Measurements from ENCODE around the gene CADM3.

The CADM3 gene

DNA sequence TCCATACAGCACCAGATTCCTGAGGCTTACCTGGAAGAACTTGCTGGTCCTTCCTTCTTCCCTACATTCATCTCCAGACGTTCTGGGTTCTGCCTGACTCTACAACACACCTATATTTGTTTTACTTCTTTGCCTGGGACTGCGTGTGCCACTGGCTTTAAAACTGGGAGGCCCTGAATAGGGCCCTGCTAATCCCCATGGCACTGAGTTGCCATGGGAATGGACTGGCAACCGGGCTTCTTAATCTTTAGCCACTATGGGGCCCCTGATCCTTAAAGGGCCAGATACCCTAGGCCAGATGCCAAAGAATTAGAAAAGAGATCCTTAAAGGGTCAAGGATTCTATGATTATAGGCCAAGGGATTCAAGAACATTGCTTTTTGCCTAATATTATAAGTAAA lies 24.4 kb upstream of the CADM3 start:
- no peak for DNase-seq
- H3K4me3 ChIP-seq (ENCODE audit: insufficient read depth, low read depth, low read length, poor library complexity, severe bottlenecking), result no peak overlapping the region

DNA sequence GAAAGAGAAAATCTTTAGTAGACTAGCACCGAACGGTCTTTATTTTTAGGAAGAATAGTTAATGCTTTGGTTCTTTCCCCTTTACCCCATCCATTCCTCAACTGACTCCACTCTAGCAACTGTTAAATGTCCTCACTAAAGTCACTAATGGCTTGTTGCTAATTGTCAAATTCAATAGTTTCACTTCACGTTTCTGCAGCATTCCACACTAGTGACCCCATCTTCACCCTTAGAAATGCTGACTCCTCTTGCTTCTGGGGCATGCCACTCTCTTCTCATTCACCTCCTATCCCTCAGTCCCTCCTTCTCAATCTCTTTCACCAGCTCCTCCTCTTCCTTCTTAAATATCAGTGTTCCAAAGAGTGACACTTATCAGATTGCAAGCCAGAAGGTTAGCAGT lies 19.4 kb upstream of the CADM3 start:
- H3K4me1 ChIP-seq (ENCODE audit: control insufficient read depth, insufficient read depth, low read length, poor library complexity, severe bottlenecking), result no peaks in the 10 kb centered on the region
- H3K27ac ChIP-seq (ENCODE audit: insufficient read depth, low read length, poor library complexity, severe bottlenecking), result no peak overlapping the region
- no peak for DNase-seq
- no peaks in the 10 kb centered on the region for H3K27me3 ChIP-seq (replicated peaks; ENCODE audit: control insufficient read depth, insufficient read depth, low read length, poor library complexity, severe bottlenecking)
- H3K4me3 ChIP-seq (ENCODE audit: insufficient read depth, low read depth, low read length, poor library complexity, severe bottlenecking), result no peak overlapping the region
- H3K36me3 ChIP-seq (ENCODE audit: control insufficient read depth, insufficient read depth, low read length), result no peaks in the 10 kb centered on the region
- H3K9me3 ChIP-seq (ENCODE audit: control insufficient read depth, low read length), result no peaks in the 10 kb centered on the region

More for the DNA sequence above, 24.4 kb upstream of the CADM3 start:
- Histone ChIP-seq H3K27me3 (replicated peaks; ENCODE audit: control insufficient read depth, insufficient read depth, low read length, poor library complexity, severe bottlenecking) (no peaks in the 10 kb centered on the region), H3K4me1 (ENCODE audit: control insufficient read depth, insufficient read depth, low read length, poor library complexity, severe bottlenecking) (no peaks in the 10 kb centered on the region), H3K36me3 (ENCODE audit: control insufficient read depth, insufficient read depth, low read length) (no peaks in the 10 kb centered on the region), H3K27ac (ENCODE audit: insufficient read depth, low read length, poor library complexity, severe bottlenecking) (no peak overlapping the region), H3K9me3 (ENCODE audit: control insufficient read depth, low read length) (no peaks in the 10 kb centered on the region)

DNA sequence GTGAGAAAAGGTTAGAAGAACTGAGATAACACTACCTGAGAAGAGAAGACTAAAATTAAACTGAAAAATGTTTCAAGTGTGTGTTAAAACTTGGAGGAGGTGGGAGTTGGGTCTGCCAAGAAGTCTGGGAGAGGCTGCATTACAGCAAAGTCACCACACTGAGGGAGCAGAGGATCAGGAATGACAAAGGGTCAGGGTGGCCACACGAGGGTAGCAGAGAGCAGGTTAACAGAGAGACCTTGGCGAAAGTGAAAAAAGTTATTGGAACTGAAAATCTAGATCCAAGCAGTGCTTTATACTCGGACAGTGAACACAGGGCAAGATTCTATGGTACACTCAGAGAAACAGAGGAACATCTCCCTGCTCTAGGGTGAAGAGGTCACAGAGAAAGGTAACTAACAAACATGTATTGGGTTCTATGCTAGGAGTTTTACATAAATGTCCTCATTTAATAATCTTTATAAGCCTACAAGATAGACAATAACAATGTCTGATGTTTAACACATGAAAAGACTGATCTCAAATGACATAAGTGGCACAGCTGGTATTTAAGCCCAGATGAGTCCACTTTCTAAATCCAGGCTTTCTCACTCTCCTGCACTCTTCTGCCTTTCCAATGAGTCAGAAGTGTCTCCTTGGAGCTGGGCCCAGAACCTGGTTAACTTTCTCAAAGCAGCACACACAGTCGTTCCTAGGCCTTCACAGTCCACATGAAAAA lies 10.3 kb upstream of the CADM3 start:
- H3K4me3 ChIP-seq (ENCODE audit: insufficient read depth, low read depth, low read length, poor library complexity, severe bottlenecking), result no peak overlapping the region

DNA sequence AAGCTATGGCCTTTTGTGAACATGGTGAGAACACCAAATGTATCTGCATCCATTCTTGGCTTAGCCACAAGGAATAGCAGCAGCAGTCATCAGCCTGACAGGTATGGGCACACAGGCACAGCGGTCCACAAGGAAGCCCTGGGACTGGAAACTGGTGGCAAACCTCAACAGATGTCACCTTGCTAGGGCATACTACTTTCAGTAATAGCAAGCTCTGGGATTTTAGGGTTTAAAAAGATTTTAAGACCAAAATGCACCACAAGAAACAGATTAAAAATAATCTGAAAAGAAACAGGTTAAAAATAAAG lies 9.7 kb upstream of the CADM3 start:
- peaks cover 3% of the 10 kb centered on the region for H3K27me3 ChIP-seq (replicated peaks; ENCODE audit: control insufficient read depth, insufficient read depth, low read length, poor library complexity, severe bottlenecking)
- no peaks in the 10 kb centered on the region for H3K36me3 ChIP-seq (ENCODE audit: control insufficient read depth, insufficient read depth, low read length)
- H3K27ac ChIP-seq (ENCODE audit: insufficient read depth, low read length, poor library complexity, severe bottlenecking), result no peak overlapping the region
- no peak overlapping the region for H3K4me3 ChIP-seq (ENCODE audit: insufficient read depth, low read depth, low read length, poor library complexity, severe bottlenecking)
- no peaks in the 10 kb centered on the region for H3K4me1 ChIP-seq (ENCODE audit: control insufficient read depth, insufficient read depth, low read length, poor library complexity, severe bottlenecking)
- H3K9me3 ChIP-seq (ENCODE audit: control insufficient read depth, low read length), result no peaks in the 10 kb centered on the region
- no peak for DNase-seq

More for the DNA sequence above, 10.3 kb upstream of the CADM3 start:
- peaks cover 3% of the 10 kb centered on the region for H3K27me3 ChIP-seq (replicated peaks; ENCODE audit: control insufficient read depth, insufficient read depth, low read length, poor library complexity, severe bottlenecking)
- no peaks in the 10 kb centered on the region for H3K9me3 ChIP-seq (ENCODE audit: control insufficient read depth, low read length)
- H3K36me3 ChIP-seq (ENCODE audit: control insufficient read depth, insufficient read depth, low read length), result no peaks in the 10 kb centered on the region
- DNase-seq, result peak; percentile 7 to 32 (median 15)
- no peak overlapping the region for H3K27ac ChIP-seq (ENCODE audit: insufficient read depth, low read length, poor library complexity, severe bottlenecking)
- H3K4me1 ChIP-seq (ENCODE audit: control insufficient read depth, insufficient read depth, low read length, poor library complexity, severe bottlenecking), result no peaks in the 10 kb centered on the region

DNA sequence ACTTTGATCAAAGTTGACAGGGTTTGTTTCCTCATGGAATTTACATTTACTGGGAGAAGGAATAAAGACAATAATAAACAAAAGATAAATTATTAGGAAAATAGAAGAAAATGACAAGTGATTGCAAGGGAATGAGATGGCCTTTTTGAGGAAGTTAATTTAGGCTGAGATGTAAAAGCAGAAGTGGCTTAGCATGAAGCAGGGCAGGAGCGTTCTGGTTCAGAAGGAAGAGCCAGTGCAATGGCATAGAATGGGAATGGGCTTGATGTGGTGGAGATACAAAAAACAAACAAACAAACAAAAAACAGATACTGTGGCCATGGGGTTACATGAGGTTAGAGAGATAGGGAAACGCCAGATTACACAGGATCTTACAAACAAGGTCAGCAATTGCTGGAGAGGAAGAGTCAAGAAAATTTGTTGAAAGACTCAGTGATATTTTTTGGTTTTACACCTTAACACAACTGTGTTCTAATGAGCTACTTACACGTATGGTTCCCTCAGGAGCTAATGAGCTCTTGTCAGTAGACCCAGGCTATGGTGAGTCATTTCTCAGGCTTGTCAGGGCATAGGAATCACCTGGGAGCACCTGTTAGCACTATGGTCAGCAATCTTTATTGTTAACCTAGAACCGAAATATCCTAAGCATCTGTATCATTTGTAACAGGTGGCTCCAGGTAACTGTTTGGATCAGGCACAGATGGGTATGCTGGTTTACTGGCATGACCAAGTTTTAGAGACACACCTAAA lies 8.7 kb upstream of the CADM3 start:
- Histone ChIP-seq H3K36me3 (ENCODE audit: control insufficient read depth, insufficient read depth, low read length) (no peaks in the 10 kb centered on the region), H3K27me3 (replicated peaks; ENCODE audit: control insufficient read depth, insufficient read depth, low read length, poor library complexity, severe bottlenecking) (peaks cover 3% of the 10 kb centered on the region), H3K4me1 (ENCODE audit: control insufficient read depth, insufficient read depth, low read length, poor library complexity, severe bottlenecking) (no peaks in the 10 kb centered on the region), H3K27ac (ENCODE audit: insufficient read depth, low read length, poor library complexity, severe bottlenecking) (no peak overlapping the region), H3K4me3 (ENCODE audit: insufficient read depth, low read depth, low read length, poor library complexity, severe bottlenecking) (no peak overlapping the region), H3K9me3 (ENCODE audit: control insufficient read depth, low read length) (no peaks in the 10 kb centered on the region)
- no peak for DNase-seq

DNA sequence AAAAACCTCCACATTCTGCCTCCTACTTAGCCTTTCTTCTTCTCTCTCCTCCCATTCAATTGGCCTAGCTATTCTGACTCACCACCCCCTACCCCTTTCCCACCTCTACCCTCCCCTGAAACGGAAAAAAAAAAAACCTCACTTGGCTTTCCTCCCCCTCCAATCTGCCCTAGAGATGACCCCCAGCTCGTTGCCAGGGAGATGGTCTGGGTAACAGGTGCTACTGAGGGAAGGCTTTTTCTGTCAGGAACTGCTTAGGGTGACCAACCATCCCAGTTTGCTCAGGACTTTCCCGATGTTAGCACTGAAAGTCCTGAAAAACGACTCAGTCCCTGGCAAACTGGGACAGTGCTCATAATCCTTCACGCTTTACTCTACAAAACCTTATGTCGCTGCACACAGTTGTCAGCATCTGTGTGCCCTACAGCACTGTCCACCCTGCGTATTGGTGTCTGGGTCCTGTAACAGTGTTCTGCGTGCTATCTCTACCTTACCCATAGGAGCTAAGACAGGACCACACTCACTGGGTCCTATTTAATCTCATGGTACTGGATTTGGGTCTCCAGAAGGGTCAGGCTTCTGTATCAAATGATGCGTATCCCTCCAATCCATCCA lies 7.7 kb upstream of the CADM3 start:
- Histone ChIP-seq H3K4me1 (ENCODE audit: control insufficient read depth, insufficient read depth, low read length, poor library complexity, severe bottlenecking) (no peaks in the 10 kb centered on the region), H3K36me3 (ENCODE audit: control insufficient read depth, insufficient read depth, low read length) (no peaks in the 10 kb centered on the region), H3K9me3 (ENCODE audit: control insufficient read depth, low read length) (no peaks in the 10 kb centered on the region), H3K4me3 (ENCODE audit: insufficient read depth, low read depth, low read length, poor library complexity, severe bottlenecking) (no peak overlapping the region), H3K27ac (ENCODE audit: insufficient read depth, low read length, poor library complexity, severe bottlenecking) (no peak overlapping the region), H3K27me3 (replicated peaks; ENCODE audit: control insufficient read depth, insufficient read depth, low read length, poor library complexity, severe bottlenecking) (no peaks in the 10 kb centered on the region)
- DNase-seq, result no peak

DNA sequence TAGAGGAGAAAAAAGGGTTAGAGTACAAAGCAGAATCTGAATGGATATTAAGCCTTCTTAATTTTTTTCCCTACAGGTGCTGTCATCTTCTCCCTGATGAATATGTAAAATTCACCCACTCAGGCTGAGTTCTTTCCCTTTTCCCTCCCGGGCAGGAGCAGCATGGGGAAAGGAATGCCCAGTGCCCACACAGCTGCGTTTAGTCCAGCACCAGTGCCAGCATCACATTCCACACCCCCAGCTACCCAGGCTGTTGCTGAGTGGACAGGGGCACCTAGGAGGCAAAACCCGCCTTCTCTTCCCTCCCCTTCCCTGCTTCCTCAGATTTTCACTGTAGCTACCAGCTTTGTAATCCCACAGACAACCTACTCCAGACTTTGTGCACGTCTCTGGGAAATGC lies 3.4 kb upstream of the CADM3 start:
- H3K27me3 ChIP-seq (replicated peaks; ENCODE audit: control insufficient read depth, insufficient read depth, low read length, poor library complexity, severe bottlenecking), result peaks cover 16% of the 10 kb centered on the region
- H3K4me1 ChIP-seq (ENCODE audit: control insufficient read depth, insufficient read depth, low read length, poor library complexity, severe bottlenecking), result no peaks in the 10 kb centered on the region
- no peak overlapping the region for H3K27ac ChIP-seq (ENCODE audit: insufficient read depth, low read length, poor library complexity, severe bottlenecking)
- DNase-seq, result no peak
- H3K4me3 ChIP-seq (ENCODE audit: insufficient read depth, low read depth, low read length, poor library complexity, severe bottlenecking), result no peak overlapping the region
- no peaks in the 10 kb centered on the region for H3K9me3 ChIP-seq (ENCODE audit: control insufficient read depth, low read length)
- no peaks in the 10 kb centered on the region for H3K36me3 ChIP-seq (ENCODE audit: control insufficient read depth, insufficient read depth, low read length)

DNA sequence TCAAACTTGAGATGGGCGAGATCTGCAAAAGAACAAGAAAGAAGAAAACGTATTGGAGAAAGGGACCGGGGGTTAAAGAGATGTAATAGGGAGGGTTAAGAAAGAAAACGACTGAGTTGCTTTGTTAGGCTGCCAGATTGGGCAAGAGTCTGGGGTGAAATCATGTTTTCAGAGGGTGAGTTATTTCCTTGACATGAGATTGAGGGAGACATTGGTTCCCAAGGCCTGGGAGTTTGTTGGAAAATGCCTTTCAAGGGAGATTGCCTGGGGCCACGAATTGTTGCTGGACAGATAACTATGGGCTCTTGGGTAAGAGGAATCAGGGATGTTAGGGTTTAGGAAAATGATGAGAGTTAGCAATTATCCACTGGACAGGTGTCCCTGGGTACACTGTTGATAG lies 776 bp upstream of the CADM3 start:
- Histone ChIP-seq H3K27me3 (replicated peaks; ENCODE audit: control insufficient read depth, insufficient read depth, low read length, poor library complexity, severe bottlenecking) (peaks cover 24% of the 10 kb centered on the region), H3K9me3 (ENCODE audit: control insufficient read depth, low read length) (no peaks in the 10 kb centered on the region), H3K27ac (ENCODE audit: insufficient read depth, low read length, poor library complexity, severe bottlenecking) (no peak overlapping the region), H3K36me3 (ENCODE audit: control insufficient read depth, insufficient read depth, low read length) (no peaks in the 10 kb centered on the region), H3K4me1 (ENCODE audit: control insufficient read depth, insufficient read depth, low read length, poor library complexity, severe bottlenecking) (no peaks in the 10 kb centered on the region), H3K4me3 (ENCODE audit: insufficient read depth, low read depth, low read length, poor library complexity, severe bottlenecking) (no peak overlapping the region)
- no peak for DNase-seq

DNA sequence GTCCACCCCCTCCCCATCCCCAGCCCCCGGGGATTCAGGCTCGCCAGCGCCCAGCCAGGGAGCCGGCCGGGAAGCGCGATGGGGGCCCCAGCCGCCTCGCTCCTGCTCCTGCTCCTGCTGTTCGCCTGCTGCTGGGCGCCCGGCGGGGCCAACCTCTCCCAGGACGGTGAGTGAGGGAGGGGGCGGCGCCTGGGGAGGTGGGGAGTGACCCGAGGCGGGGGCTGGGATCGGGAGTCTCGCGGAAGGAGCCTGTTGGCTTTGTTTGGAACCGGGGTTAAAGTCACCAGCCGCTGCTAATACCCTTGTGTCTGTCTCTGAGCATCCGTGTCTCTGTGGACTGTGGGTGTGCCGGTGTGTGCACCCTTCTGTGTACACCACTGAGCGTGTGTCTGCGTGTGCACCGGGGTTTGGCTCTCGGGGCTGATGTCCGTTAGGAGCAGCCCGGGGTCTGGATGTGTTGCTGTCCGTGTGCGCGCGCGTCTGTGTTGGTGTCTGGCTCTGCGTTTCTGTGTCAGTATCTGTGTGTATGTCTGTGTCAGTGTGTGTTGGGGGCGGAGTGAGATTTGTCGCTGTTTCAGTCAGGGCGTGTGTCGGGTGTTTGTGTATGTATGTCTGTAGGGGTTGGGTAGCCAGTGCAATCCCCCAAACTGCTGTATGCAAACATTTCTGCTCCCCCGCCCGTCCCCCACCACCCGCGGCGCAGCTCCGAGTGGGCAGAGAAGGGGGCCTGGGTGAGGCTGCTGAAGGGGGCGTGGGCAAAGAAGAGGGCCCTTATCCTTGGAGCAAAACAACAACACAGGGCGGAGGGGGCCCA lies 480 bp downstream of the CADM3 start:
- no peaks in the 10 kb centered on the region for H3K9me3 ChIP-seq (ENCODE audit: control insufficient read depth, low read length)

More for the DNA sequence above, 480 bp downstream of the CADM3 start:
- Histone ChIP-seq H3K27me3 (replicated peaks; ENCODE audit: control insufficient read depth, insufficient read depth, low read length, poor library complexity, severe bottlenecking) (peaks cover 24% of the 10 kb centered on the region), H3K4me3 (ENCODE audit: insufficient read depth, low read depth, low read length, poor library complexity, severe bottlenecking) (no peak overlapping the region), H3K4me1 (ENCODE audit: control insufficient read depth, insufficient read depth, low read length, poor library complexity, severe bottlenecking) (no peaks in the 10 kb centered on the region), H3K36me3 (ENCODE audit: control insufficient read depth, insufficient read depth, low read length) (no peaks in the 10 kb centered on the region), H3K27ac (ENCODE audit: insufficient read depth, low read length, poor library complexity, severe bottlenecking) (no peak overlapping the region)
- DNase-seq, result no peak

Data from effector memory CD4-positive, alpha-beta T cell (primary cell).